Peyer's patch (tissue), 4 donors: ENCODE measurements around the gene LRP5. TPM values are rescaled to one million over a fixed set of nuclear protein-coding genes. Genes with fewer than 3 reads are reported as not detected.
A peak's percentile ranks its signal among the peaks of the same experiment; 100 is the strongest.
"Not testable (repeated sequence)": the region's sequence is repeated elsewhere in the genome, so short reads cannot be mapped to it uniquely, and the experiment has no call there.

ENCODE experiments used
- DNase-seq, 3 donors: peaks; one replicate each; pipeline ENCODE4 v3.0.0-alpha.2; 2017 to 2019
- H3K27ac ChIP-seq, 4 donors: fragments of 200-600 bp; sonication (generic); one replicate each; pipeline ENCODE4 v1.5.1; 2016 to 2019
- H3K27me3 ChIP-seq, 2 donors: fragments of 200-600 bp; sonication (generic); one replicate each; pipeline ENCODE4 v1.5.1; 2019
- H3K36me3 ChIP-seq, 3 donors: fragments of 200-600 bp; sonication (generic); one replicate each; pipeline ENCODE4 v1.5.1; 2016 to 2019
- H3K4me1 ChIP-seq, 4 donors: fragments of 200-600 bp; sonication (generic); one replicate each; pipeline ENCODE4 v1.5.1; 2016 to 2019
- H3K4me3 ChIP-seq, 4 donors: fragments of 200-600 bp; sonication (generic); 1 replicate in 3 of 4; 2 replicates in 1 of 4; pipeline ENCODE4 v1.5.1; 2016 to 2019; ENCODE audit warnings: mild to moderate bottlenecking in 1 of 4
- H3K9me3 ChIP-seq, 4 donors: fragments of 200-600 bp; sonication (generic); one replicate each; pipeline ENCODE4 v1.5.1; 2016 to 2019; ENCODE audit warnings: mild to moderate bottlenecking in 1 of 4
- POLR2A ChIP-seq, 2 donors: fragments of 450-650 bp; IDR thresholded peaks; one replicate each; pipeline ENCODE4 v1.5.1; 2017; ENCODE audit warnings: antibody characterized with exemption in 2 of 2, mild to moderate bottlenecking in 2 of 2, moderate library complexity in 2 of 2
- total RNA-seq, 4 donors: library from RNA; depleted of rRNA; stranded (reverse); fragments of >200 nt; gene quantifications; one replicate each; pipeline ENCODE4 v1.1.0, GENCODE V29; 2016
- TF ChIP-seq, protein P1 (sequence below), 6 experiments: fragments of 450-650 bp in 4 of 6; fragments of 200-600 bp in 2 of 6; sonication (generic) in 1 of 6; IDR thresholded peaks; one replicate each; pipeline ENCODE4 v1.5.1; 2017 to 2019; ENCODE audit warnings: antibody characterized with exemption in 6 of 6, mild to moderate bottlenecking in 3 of 6, moderate library complexity in 1 of 6

LRP5 gene
- total RNA-seq, 4 donors from 2014 or later: 149 to 196 (median 168) TPM

DNA sequence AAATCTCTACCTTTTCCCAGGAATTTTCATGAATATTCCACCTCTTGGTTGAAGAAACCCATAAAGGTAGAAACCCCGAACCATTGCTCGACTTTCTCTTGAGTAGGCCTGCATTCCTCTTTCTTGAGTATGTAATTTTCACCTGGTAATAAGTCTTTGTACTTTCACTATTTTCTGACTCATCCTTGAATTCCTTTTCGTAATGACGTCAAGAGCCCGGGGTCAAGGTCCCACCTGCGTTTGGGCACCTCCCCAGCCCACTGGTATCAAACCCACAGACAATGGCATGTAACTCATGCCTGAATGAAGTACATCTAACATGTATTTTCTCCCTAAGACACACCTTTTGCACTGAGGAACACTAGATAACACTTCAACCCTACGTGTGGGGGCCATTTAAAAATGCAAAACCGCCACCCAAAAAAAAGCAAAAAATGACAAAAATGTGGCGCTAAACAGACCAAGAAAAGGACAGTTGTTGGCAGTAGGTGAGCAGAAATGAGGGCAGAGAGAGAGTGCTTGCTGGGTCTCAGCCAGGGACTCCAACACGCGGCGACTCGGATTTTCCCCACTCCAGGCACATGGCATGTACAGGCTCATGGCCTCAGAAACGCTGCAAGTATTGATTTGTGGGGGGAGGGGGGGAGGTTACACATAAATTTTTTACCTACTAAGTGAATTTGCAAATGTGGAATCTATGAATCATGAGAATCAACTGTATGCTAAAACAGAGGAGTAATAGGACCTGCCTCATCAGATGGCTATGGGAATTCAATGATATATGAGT, 36.5 kb upstream of the LRP5 start:
- Histone ChIP-seq H3K4me3 (no peak overlapping the region), H3K27me3 (no peaks in the 10 kb centered on the region), H3K27ac (peak overlapping the region in 1 of 4 donors; percentile 30), H3K36me3 (no peaks in the 10 kb centered on the region), H3K4me1 (peaks cover 0 to 9% (median 8%) of the 10 kb centered on the region in 4 donors), H3K9me3 (no peaks in the 10 kb centered on the region)
- DNase-seq: peak in 1 of 3 donors; percentile 70
- TF ChIP-seq, protein P1, sequence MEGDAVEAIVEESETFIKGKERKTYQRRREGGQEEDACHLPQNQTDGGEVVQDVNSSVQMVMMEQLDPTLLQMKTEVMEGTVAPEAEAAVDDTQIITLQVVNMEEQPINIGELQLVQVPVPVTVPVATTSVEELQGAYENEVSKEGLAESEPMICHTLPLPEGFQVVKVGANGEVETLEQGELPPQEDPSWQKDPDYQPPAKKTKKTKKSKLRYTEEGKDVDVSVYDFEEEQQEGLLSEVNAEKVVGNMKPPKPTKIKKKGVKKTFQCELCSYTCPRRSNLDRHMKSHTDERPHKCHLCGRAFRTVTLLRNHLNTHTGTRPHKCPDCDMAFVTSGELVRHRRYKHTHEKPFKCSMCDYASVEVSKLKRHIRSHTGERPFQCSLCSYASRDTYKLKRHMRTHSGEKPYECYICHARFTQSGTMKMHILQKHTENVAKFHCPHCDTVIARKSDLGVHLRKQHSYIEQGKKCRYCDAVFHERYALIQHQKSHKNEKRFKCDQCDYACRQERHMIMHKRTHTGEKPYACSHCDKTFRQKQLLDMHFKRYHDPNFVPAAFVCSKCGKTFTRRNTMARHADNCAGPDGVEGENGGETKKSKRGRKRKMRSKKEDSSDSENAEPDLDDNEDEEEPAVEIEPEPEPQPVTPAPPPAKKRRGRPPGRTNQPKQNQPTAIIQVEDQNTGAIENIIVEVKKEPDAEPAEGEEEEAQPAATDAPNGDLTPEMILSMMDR (IDR thresholded peaks at IDR 0.05): no peak
- TF ChIP-seq POLR2A (IDR thresholded peaks at IDR 0.05): peak in 1 of 2 donors; percentile 30

DNA sequence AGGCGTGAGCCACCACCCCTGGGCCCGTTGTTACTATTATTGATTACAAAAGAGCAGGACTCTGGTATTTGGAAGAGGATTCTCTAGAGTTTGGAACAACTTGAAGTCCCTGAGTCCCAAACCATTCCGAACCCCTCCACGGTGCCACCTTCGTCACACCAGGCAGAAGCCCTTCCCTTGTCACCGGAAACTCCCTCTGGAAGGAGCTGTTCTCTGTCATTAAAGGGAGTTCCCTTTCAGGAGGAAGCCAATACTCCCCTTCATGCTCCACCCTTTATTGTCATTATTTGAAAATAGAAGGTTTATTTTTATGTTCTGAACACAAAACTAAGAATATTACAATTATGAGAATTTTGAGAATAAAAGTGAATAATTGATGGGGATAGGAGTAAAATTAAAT, 35.5 kb upstream of the LRP5 start:
- peaks cover 0 to 12% (median 8%) of the 10 kb centered on the region in 4 donors for H3K4me1 ChIP-seq
- no peak for TF ChIP-seq POLR2A (IDR thresholded peaks at IDR 0.05)
- TF ChIP-seq, protein P1 (IDR thresholded peaks at IDR 0.05): no peak
- DNase-seq: no peak
- no peaks in the 10 kb centered on the region for H3K9me3 ChIP-seq
- H3K36me3 ChIP-seq: no peaks in the 10 kb centered on the region
- H3K4me3 ChIP-seq: no peak overlapping the region
- no peaks in the 10 kb centered on the region for H3K27me3 ChIP-seq
- H3K27ac ChIP-seq: no peak overlapping the region

DNA sequence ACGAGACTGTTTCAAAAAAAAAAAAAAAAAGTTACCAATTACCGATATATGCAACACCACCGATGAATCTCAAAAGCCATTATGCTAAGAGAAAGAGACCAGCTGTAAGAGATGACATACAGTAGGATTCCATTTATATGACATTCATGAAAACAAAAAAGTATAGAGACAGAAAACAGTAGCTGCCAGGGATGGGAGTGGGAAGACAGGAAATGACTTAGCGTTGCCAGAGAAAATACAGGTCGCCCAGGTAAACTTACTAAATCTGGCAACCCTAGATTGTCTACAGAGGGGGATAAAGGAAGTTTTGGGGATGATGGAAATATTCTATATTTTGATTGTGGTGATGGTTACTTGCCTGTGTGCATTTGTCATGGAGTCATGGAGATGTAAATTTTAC, 32.7 kb upstream of the LRP5 start:
- H3K4me1 ChIP-seq: peaks cover 0 to 6% (median 2%) of the 10 kb centered on the region in 4 donors
- H3K4me3 ChIP-seq: no peak overlapping the region
- H3K27ac ChIP-seq: no peak overlapping the region
- no peak for DNase-seq
- H3K9me3 ChIP-seq: no peaks in the 10 kb centered on the region
- no peaks in the 10 kb centered on the region for H3K36me3 ChIP-seq
- no peaks in the 10 kb centered on the region for H3K27me3 ChIP-seq
- no peak for TF ChIP-seq POLR2A (IDR thresholded peaks at IDR 0.05)
- TF ChIP-seq, protein P1 (IDR thresholded peaks at IDR 0.05): no peak

- H3K4me1 ChIP-seq: peaks cover 0 to 6% (median 2%) of the 10 kb centered on the region in 4 donors
- TF ChIP-seq, protein P1 (IDR thresholded peaks at IDR 0.05): no peak
- no peak for TF ChIP-seq POLR2A (IDR thresholded peaks at IDR 0.05)
- no peaks in the 10 kb centered on the region for H3K27me3 ChIP-seq
- H3K9me3 ChIP-seq: no peaks in the 10 kb centered on the region
- H3K36me3 ChIP-seq: no peaks in the 10 kb centered on the region
- peak in 2 of 3 donors; percentile 54 to 55 for DNase-seq
- H3K4me3 ChIP-seq: no peak overlapping the region
- peak overlapping the region in 1 of 4 donors; percentile 25 for H3K27ac ChIP-seq
These were observed 30.1 kb upstream of the LRP5 start for GRCh38 chr11:68282141-68282860.

DNA sequence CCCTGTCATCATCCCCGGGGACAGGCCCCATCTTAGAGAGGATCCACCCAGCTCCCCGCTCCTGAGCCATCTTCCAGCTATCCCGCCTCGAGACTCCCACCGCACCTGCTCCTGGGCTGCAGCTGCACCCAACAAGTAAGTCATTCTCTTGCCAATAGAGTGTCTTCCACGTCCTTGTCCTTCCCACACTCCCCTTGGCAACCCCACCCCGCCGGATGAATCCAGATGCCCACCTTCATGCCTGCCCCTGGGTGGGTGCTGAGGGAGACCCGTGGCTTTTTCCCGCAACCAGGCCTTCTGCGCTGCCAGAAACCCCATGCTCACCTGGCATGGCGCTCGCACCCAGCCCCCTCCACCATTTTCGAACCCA, 29.5 kb upstream of the LRP5 start:
- no peaks in the 10 kb centered on the region for H3K36me3 ChIP-seq
- no peak overlapping the region for H3K27ac ChIP-seq
- H3K9me3 ChIP-seq: no peaks in the 10 kb centered on the region
- H3K27me3 ChIP-seq: no peaks in the 10 kb centered on the region
- no peak overlapping the region for H3K4me3 ChIP-seq
- no peak for TF ChIP-seq POLR2A (IDR thresholded peaks at IDR 0.05)
- TF ChIP-seq, protein P1 (IDR thresholded peaks at IDR 0.05): no peak
- DNase-seq: no peak
- peaks cover 0 to 6% (median 2%) of the 10 kb centered on the region in 4 donors for H3K4me1 ChIP-seq

GRCh38 chr11:68284588-68284987, 27.8 kb upstream of the LRP5 start:
- not testable (repeated sequence) for DNase-seq, H3K4me3 ChIP-seq, H3K9me3 ChIP-seq, H3K27me3 ChIP-seq, H3K27ac ChIP-seq, H3K4me1 ChIP-seq, H3K36me3 ChIP-seq
